IMR-90 (cell line): ENCODE data around the gene MRPL34. TPM values are rescaled to one million over a fixed set of nuclear protein-coding genes. Genes with fewer than 3 reads are reported as not detected.

Source experiments
- ATAC-seq: fragments of 200-7000 bp; cut with Tn5 transposase; 2 replicates; pipeline ENCODE4 v1.9.1; 2020; ENCODE audit warnings: low read depth, mild to moderate bottlenecking, moderate library complexity
- BruUV-seq: library from RNA; stranded (reverse); fragments of 400-500 nt; replicated peaks from 2 replicates; lab custom pipeline; 2021; lab: Mats Ljungman, UMichigan
- CTCF ChIA-PET: fragments of 300-600 bp; formaldehyde crosslinking; extraction: SDS; loops from one replicate; lab custom pipeline; 2021; ENCODE audit warnings: antibody characterized with exemption; lab: Yijun Ruan, JAX
- POLR2A ChIA-PET: fragments of 300-600 bp; sonication (Branson Sonifier 250); formaldehyde crosslinking; loops from one replicate; lab custom pipeline; 2022; ENCODE audit warnings: antibody characterized with exemption; ENCODE audit not compliant: unreplicated experiment; lab: Charles Lee
- DNase-seq: peaks from one replicate; pipeline ENCODE4 v3.0.0; 2013
- H2AFZ ChIP-seq: replicated peaks from 2 replicates; pipeline ENCODE3; 2013; ENCODE audit warnings: low read length, mild to moderate bottlenecking; ENCODE audit not compliant: poor library complexity
- H2AK5ac ChIP-seq: 2 replicates; pipeline ENCODE4 v1.6.1; 2013; ENCODE audit warnings: low read depth, low read length, inconsistent platforms
- H2AK9ac ChIP-seq: replicated peaks from 2 replicates; pipeline ENCODE3; 2013; ENCODE audit warnings: mild to moderate bottlenecking, low read depth, low read length, moderate library complexity; ENCODE audit not compliant: poor library complexity
- H2BK120ac ChIP-seq: 2 replicates; pipeline ENCODE4 v1.6.1; 2013; ENCODE audit warnings: low read depth, low read length, inconsistent platforms
- H2BK15ac ChIP-seq: 3 replicates; pipeline ENCODE4 v1.6.1; 2013; ENCODE audit warnings: low read depth, low read length, inconsistent platforms
- H2BK20ac ChIP-seq: 2 replicates; pipeline ENCODE4 v1.6.1; 2013; ENCODE audit warnings: low read depth, mild to moderate bottlenecking, inconsistent platforms, low read length, moderate library complexity
- H2BK5ac ChIP-seq: 2 replicates; pipeline ENCODE4 v1.6.1; 2013; ENCODE audit warnings: mild to moderate bottlenecking, low read depth, low read length, inconsistent platforms; ENCODE audit not compliant: poor library complexity, severe bottlenecking
- H3K14ac ChIP-seq: replicated peaks from 2 replicates; pipeline ENCODE4 v1.6.1; 2013; ENCODE audit warnings: low read depth, low read length, inconsistent platforms
- H3K18ac ChIP-seq: 2 replicates; pipeline ENCODE4 v1.6.1; 2013; ENCODE audit warnings: low read depth, low read length, control low read depth
- H3K23ac ChIP-seq: 2 replicates; pipeline ENCODE4 v1.6.1; 2013; ENCODE audit warnings: low read depth, low read length, inconsistent platforms
- H3K27ac ChIP-seq: 2 replicates; pipeline ENCODE4 v1.5.1; 2013; ENCODE audit warnings: mild to moderate bottlenecking, control low read depth, low read length; ENCODE audit not compliant: insufficient read depth
- H3K27me3 ChIP-seq: 2 replicates; pipeline ENCODE4 v1.6.1; 2013; ENCODE audit warnings: low read length; ENCODE audit not compliant: control insufficient read depth, insufficient read depth
- H3K36me3 ChIP-seq: 2 replicates; pipeline ENCODE4 v1.6.1; 2013; ENCODE audit warnings: low read length, mixed read lengths; ENCODE audit not compliant: control insufficient read depth, insufficient read depth
- H3K4ac ChIP-seq: 2 replicates; pipeline ENCODE4 v1.6.1; 2013; ENCODE audit warnings: low read depth, low read length, inconsistent platforms
- H3K4me1 ChIP-seq: 2 replicates; pipeline ENCODE4 v1.6.1; 2013; ENCODE audit warnings: low read length, mixed read lengths; ENCODE audit not compliant: control insufficient read depth, insufficient read depth
- H3K4me2 ChIP-seq: 2 replicates; pipeline ENCODE4 v1.6.1; 2013; ENCODE audit warnings: low read depth, mild to moderate bottlenecking, control low read depth, low read length, moderate library complexity
- H3K4me3 ChIP-seq: 2 replicates; pipeline ENCODE4 v1.5.1; 2013; ENCODE audit warnings: low read depth, mild to moderate bottlenecking, control low read depth, low read length, moderate library complexity; ENCODE audit not compliant: insufficient read depth
- H3K56ac ChIP-seq: 2 replicates; pipeline ENCODE4 v1.6.1; 2013; ENCODE audit warnings: low read length, inconsistent platforms; ENCODE audit not compliant: insufficient read depth; ENCODE audit errors: extremely low read depth
- H3K79me1 ChIP-seq, 2 experiments: 2 replicates each; pipeline ENCODE4 v1.6.1; 2013; ENCODE audit warnings: low read length in 2 of 2, inconsistent platforms in 1 of 2, low read depth in 1 of 2
- H3K9ac ChIP-seq: 2 replicates; pipeline ENCODE4 v1.6.1; 2013; ENCODE audit warnings: low read depth, low read length, control low read depth
- H3K9me1 ChIP-seq: 2 replicates; pipeline ENCODE4 v1.6.1; 2013; ENCODE audit warnings: low read length, inconsistent platforms; ENCODE audit not compliant: insufficient read depth
- H3K9me3 ChIP-seq: 2 replicates; pipeline ENCODE4 v1.6.1; 2013; ENCODE audit warnings: low read length; ENCODE audit not compliant: control insufficient read depth, insufficient read depth
- H4K20me1 ChIP-seq: 2 replicates; pipeline ENCODE4 v1.6.1; 2013; ENCODE audit warnings: low read length, inconsistent platforms; ENCODE audit not compliant: insufficient read depth
- H4K5ac ChIP-seq: 2 replicates; pipeline ENCODE4 v1.6.1; 2013; ENCODE audit warnings: mild to moderate bottlenecking, low read depth, low read length, control low read depth
- H4K8ac ChIP-seq, 2 experiments: 2 replicates each; pipeline ENCODE4 v1.6.1; 2013; ENCODE audit warnings: low read depth in 2 of 2, low read length in 2 of 2, control low read depth in 1 of 2, inconsistent platforms in 1 of 2
- H4K91ac ChIP-seq: 2 replicates; pipeline ENCODE4 v1.6.1; 2013; ENCODE audit warnings: low read depth, low read length, inconsistent platforms; ENCODE audit not compliant: insufficient read depth
- BHLHE40 ChIP-seq: fragments of 150-350 bp; IDR thresholded peaks from 2 replicates; pipeline ENCODE4 v1.6.1; 2016; ENCODE audit warnings: mild to moderate bottlenecking, low read depth, low read length
- CEBPB ChIP-seq: IDR thresholded peaks from 2 replicates; pipeline ENCODE4 v1.6.1; 2012; ENCODE audit warnings: low read depth, low read length, improper control_type of control experiment
- CHD1 ChIP-seq: IDR thresholded peaks from 2 replicates; pipeline ENCODE4 v1.6.1; 2012; ENCODE audit warnings: low read depth, low read length, improper control_type of control experiment
- FOS ChIP-seq: fragments of 150-350 bp; IDR thresholded peaks from 2 replicates; pipeline ENCODE4 v1.6.1; 2016; ENCODE audit warnings: low read depth, low read length
- MAFK ChIP-seq: IDR thresholded peaks from 2 replicates; pipeline ENCODE4 v1.6.1; 2012; ENCODE audit warnings: low read depth, low read length, improper control_type of control experiment
- MXI1 ChIP-seq: IDR thresholded peaks from 2 replicates; pipeline ENCODE4 v1.6.1; 2012; ENCODE audit warnings: low read depth, mild to moderate bottlenecking, low read length, moderate library complexity, borderline replicate concordance
- NFE2L2 ChIP-seq: fragments of 150-350 bp; IDR thresholded peaks from 2 replicates; pipeline ENCODE4 v1.6.1; 2016; ENCODE audit warnings: low read depth, mild to moderate bottlenecking, low read length
- POLR2A ChIP-seq: IDR thresholded peaks from 2 replicates; pipeline ENCODE4 v1.6.1; 2012; ENCODE audit warnings: mild to moderate bottlenecking, low read depth, low read length
- RAD21 ChIP-seq: IDR thresholded peaks from 2 replicates; pipeline ENCODE4 v1.6.1; 2012; ENCODE audit warnings: low read length, improper control_type of control experiment
- RCOR1 ChIP-seq: IDR thresholded peaks from 2 replicates; pipeline ENCODE4 v1.6.1; 2012; ENCODE audit warnings: mild to moderate bottlenecking, low read length, improper control_type of control experiment; ENCODE audit not compliant: insufficient replicate concordance
- RFX5 ChIP-seq: IDR thresholded peaks from 2 replicates; pipeline ENCODE4 v1.8.0; 2012; ENCODE audit warnings: low read depth, mild to moderate bottlenecking, low read length, moderate library complexity
- SMC3 ChIP-seq: fragments of 150-350 bp; IDR thresholded peaks from 2 replicates; pipeline ENCODE4 v1.6.1; 2016; ENCODE audit warnings: low read depth, mild to moderate bottlenecking, antibody characterized with exemption, low read length, moderate library complexity
- WGBS, 2 experiments: methylation state at CpG; one replicate each; pipeline versions ENCODE4 v1.1.5 to v1.1.7; 2013; ENCODE audit warnings: missing lambda C conversion rate in 2 of 2; ENCODE audit not compliant: insufficient read length in 1 of 2; ENCODE audit errors: extremely low coverage in 2 of 2; 5-methylcytosine and 5-hydroxymethylcytosine counted together
- dilution Hi-C: fragments of 300-500 bp; cut with HindIII; formaldehyde crosslinking; loops from one replicate; pipeline ENCODE4 v1.14.3; 2018; ENCODE audit warnings: low sequenced_read_pairs; ENCODE audit not compliant: unreplicated experiment
- in situ Hi-C: fragments of 300-500 bp; cut with MboI; formaldehyde crosslinking; loops from 3 replicates; pipeline ENCODE4 v1.14.3; 2019; ENCODE audit warnings: low sequenced_read_pairs, inconsistent platforms, mixed read lengths
- intact Hi-C: fragments of 100-400 bp; cut with micrococcal nuclease; formaldehyde crosslinking; loops from 2 replicates; pipeline ENCODE4 v1.10.0; 2022
- polyA plus RNA-seq, 3 experiments: library from polyadenylated mRNA; depleted of rRNA; stranded (reverse); fragments of >200 nt; gene quantifications; 2 replicates each; pipeline ENCODE4 v1.2.3, GENCODE V29; 2012; ENCODE audit warnings: low replicate concordance in 1 of 3
- total RNA-seq: library from RNA; depleted of rRNA; stranded (reverse); fragments of >200 nt; gene quantifications from 2 replicates; pipeline ENCODE4 v1.2.3, GENCODE V29; 2012
- TF ChIP-seq, protein P1 (sequence below): fragments of 150-350 bp; IDR thresholded peaks from 2 replicates; pipeline ENCODE4 v1.6.1; 2017; ENCODE audit warnings: mild to moderate bottlenecking, antibody characterized with exemption, low read length, low read depth
- TF ChIP-seq, protein P2 (sequence below): conservative IDR thresholded peaks from 2 replicates; pipeline ENCODE4 v1.5.1; 2012; ENCODE audit warnings: mild to moderate bottlenecking, low read depth, low read length, improper control_type of control experiment
- TF ChIP-seq, protein P3 (sequence below): fragments of 150-350 bp; IDR thresholded peaks from 2 replicates; pipeline ENCODE4 v1.6.1; 2016; ENCODE audit warnings: low read depth, mild to moderate bottlenecking, low read length, moderate library complexity, borderline replicate concordance

Gene MRPL34
- total and polyA plus RNA-seq, 2 of the 4 experiments (the other 2 are of a cell fraction) = 7.3 to 37.0 TPM

DNA sequence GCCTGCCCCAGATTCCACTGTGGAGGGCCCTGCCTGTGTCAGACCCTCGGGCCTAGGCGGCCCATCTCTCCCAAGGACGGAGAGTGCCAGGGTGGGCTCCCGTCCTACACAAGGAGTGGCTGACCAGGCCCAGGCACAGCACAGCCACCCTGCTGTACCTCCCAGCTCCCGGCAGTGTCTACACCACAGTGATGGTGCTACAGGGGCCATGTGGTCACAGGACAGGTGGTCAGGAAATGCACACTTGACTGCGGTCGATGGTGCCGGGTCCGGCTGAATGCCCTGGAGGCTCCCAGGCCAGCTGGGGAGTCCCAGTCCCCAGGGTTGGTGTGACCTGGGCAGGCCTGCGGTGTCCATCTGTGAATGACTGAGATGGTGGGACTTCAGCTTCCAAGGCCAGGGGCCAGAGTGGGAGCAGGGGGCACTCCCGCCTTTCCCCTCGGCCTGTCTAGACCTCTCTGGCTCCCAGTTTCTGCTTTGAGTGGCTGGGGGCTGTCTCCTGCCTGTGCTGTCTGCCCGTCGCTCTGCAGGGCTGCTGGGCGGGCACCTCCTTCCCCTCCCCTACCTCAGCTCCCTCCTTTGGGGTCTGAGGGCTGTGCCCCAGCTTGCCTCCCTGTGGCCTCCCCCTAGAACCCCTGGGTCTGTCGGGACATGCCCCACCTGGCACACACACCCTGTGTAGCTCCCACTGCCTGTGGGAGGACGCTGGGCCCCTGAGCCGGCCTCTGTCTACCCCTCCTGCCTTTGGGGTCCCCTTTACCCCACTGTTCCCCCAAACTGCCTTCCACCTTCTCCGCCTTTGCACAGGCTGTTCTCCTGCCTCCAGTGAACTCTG lies 16.2 kb downstream of the MRPL34 start:
- WGBS, 2 experiments = 95% methylated on average over 5 of the region's 19 CpGs; no CpG with 5 or more reads in 1 of the 2 experiments
- no TSS peak for BruUV-seq
- peak overlapping the region; percentile 70 for H2AK9ac ChIP-seq
- H4K20me1 ChIP-seq = peaks cover 8% of the 10 kb centered on the region; the same call in 1 of the 2 replicates
- no peak overlapping the region for H2BK20ac ChIP-seq
- no peak for DNase-seq
- H4K8ac ChIP-seq = no peak overlapping the region
- H2AFZ ChIP-seq = no peak overlapping the region
- no peaks in the 10 kb centered on the region for H3K9me3 ChIP-seq
- H2BK120ac ChIP-seq = no peak overlapping the region
- H3K27ac ChIP-seq = no peak overlapping the region
- H4K5ac ChIP-seq = no peak overlapping the region
- no peaks in the 10 kb centered on the region for H3K4me1 ChIP-seq
- ChIA-PET CTCF (no interaction called here), POLR2A (no interaction called here)
- no peak overlapping the region for H2BK5ac ChIP-seq
- no peak for ATAC-seq
- no peak overlapping the region for H4K91ac ChIP-seq
- H3K27me3 ChIP-seq = no peaks in the 10 kb centered on the region
- no peak overlapping the region for H3K4ac ChIP-seq
- H3K56ac ChIP-seq = no peak overlapping the region
- H3K9me1 ChIP-seq = no peaks in the 10 kb centered on the region
- in situ Hi-C loops = no loop called here
- H3K18ac ChIP-seq = no peak overlapping the region
- no peak overlapping the region for H2BK15ac ChIP-seq
- no peak overlapping the region for H3K23ac ChIP-seq
- no peak overlapping the region for H3K14ac ChIP-seq
- H2AK5ac ChIP-seq = no peak overlapping the region
- H3K9ac ChIP-seq = no peak overlapping the region
- intact Hi-C loops = no loop called here
- no peak overlapping the region for H3K4me3 ChIP-seq
- no peak overlapping the region for H3K4me2 ChIP-seq
- H3K79me1 ChIP-seq = peaks cover 3 to 10% of the 10 kb centered on the region in 2 experiments; a peak in 2 of 4 replicates
- dilution Hi-C loops = no loop called here
- peaks cover 47% of the 10 kb centered on the region for H3K36me3 ChIP-seq
- TF ChIP-seq POLR2A (no peak), FOS (no peak), MAFK (no peak), RAD21 (no peak), BHLHE40 (no peak), MXI1 (no peak), CHD1 (no peak), RCOR1 (no peak), RFX5 (no peak), NFE2L2 (no peak), CEBPB (no peak), SMC3 (no peak)
- TF ChIP-seq, protein P1, sequence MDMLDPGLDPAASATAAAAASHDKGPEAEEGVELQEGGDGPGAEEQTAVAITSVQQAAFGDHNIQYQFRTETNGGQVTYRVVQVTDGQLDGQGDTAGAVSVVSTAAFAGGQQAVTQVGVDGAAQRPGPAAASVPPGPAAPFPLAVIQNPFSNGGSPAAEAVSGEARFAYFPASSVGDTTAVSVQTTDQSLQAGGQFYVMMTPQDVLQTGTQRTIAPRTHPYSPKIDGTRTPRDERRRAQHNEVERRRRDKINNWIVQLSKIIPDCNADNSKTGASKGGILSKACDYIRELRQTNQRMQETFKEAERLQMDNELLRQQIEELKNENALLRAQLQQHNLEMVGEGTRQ = no peak
- TF ChIP-seq, protein P2, sequence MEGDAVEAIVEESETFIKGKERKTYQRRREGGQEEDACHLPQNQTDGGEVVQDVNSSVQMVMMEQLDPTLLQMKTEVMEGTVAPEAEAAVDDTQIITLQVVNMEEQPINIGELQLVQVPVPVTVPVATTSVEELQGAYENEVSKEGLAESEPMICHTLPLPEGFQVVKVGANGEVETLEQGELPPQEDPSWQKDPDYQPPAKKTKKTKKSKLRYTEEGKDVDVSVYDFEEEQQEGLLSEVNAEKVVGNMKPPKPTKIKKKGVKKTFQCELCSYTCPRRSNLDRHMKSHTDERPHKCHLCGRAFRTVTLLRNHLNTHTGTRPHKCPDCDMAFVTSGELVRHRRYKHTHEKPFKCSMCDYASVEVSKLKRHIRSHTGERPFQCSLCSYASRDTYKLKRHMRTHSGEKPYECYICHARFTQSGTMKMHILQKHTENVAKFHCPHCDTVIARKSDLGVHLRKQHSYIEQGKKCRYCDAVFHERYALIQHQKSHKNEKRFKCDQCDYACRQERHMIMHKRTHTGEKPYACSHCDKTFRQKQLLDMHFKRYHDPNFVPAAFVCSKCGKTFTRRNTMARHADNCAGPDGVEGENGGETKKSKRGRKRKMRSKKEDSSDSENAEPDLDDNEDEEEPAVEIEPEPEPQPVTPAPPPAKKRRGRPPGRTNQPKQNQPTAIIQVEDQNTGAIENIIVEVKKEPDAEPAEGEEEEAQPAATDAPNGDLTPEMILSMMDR = no peak
- TF ChIP-seq, protein P3, sequence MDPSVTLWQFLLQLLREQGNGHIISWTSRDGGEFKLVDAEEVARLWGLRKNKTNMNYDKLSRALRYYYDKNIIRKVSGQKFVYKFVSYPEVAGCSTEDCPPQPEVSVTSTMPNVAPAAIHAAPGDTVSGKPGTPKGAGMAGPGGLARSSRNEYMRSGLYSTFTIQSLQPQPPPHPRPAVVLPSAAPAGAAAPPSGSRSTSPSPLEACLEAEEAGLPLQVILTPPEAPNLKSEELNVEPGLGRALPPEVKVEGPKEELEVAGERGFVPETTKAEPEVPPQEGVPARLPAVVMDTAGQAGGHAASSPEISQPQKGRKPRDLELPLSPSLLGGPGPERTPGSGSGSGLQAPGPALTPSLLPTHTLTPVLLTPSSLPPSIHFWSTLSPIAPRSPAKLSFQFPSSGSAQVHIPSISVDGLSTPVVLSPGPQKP = no peak
